Small intestine (tissue), 7 donors: Measurements from ENCODE around the gene BAZ2B. TPM values are rescaled to one million over a fixed set of nuclear protein-coding genes. Genes with fewer than 3 reads are reported as not detected.

Experiments
- DNase-seq, 2 donors: peaks; one replicate each; pipeline versions ENCODE4 v3.0.0 to v3.0.0-alpha.2; 2013
- FAIRE-seq: peaks from 2 replicates; lab custom pipeline; 2012; peaks lifted over from hg19 to GRCh38; lab: Jason Lieb, UNC
- H3K27ac ChIP-seq, 3 donors: one replicate each; pipeline ENCODE4 v1.5.1; 2013; ENCODE audit warnings: low read length in 2 of 3, mild to moderate bottlenecking in 2 of 3, control low read depth in 1 of 3, inconsistent platforms in 1 of 3, low read depth in 1 of 3, moderate library complexity in 1 of 3
- H3K27me3 ChIP-seq, 3 donors: one replicate each; pipeline ENCODE4 v1.6.1; 2013; ENCODE audit warnings: low read length in 3 of 3, inconsistent platforms in 1 of 3; ENCODE audit not compliant: control insufficient read depth in 3 of 3, insufficient read depth in 3 of 3
- H3K36me3 ChIP-seq, 3 donors: one replicate each; pipeline ENCODE4 v1.6.1; 2013; ENCODE audit warnings: low read length in 3 of 3, inconsistent platforms in 1 of 3, low read depth in 1 of 3, mild to moderate bottlenecking in 1 of 3, moderate library complexity in 1 of 3; ENCODE audit not compliant: control insufficient read depth in 3 of 3, insufficient read depth in 2 of 3
- H3K4me1 ChIP-seq, 3 donors: one replicate each; pipeline ENCODE4 v1.6.1; 2013; ENCODE audit warnings: low read length in 2 of 3, inconsistent platforms in 1 of 3, low read depth in 1 of 3, mild to moderate bottlenecking in 1 of 3, moderate library complexity in 1 of 3; ENCODE audit not compliant: control insufficient read depth in 3 of 3, insufficient read depth in 2 of 3
- H3K4me3 ChIP-seq, 3 donors: one replicate each; pipeline ENCODE4 v1.5.1; 2013; ENCODE audit warnings: low read length in 3 of 3, control low read depth in 1 of 3, inconsistent platforms in 1 of 3, low read depth in 1 of 3, mild to moderate bottlenecking in 1 of 3, moderate library complexity in 1 of 3
- H3K9me3 ChIP-seq, 2 donors: one replicate each; pipeline ENCODE4 v1.6.1; 2013; ENCODE audit warnings: low read depth in 1 of 2, low read length in 1 of 2; ENCODE audit not compliant: control insufficient read depth in 2 of 2, insufficient read depth in 1 of 2
- WGBS, 3 donors: extraction: QIAGEN DNeasy Blood & Tissue Kit; methylation state at CpG; one replicate each; pipeline ENCODE4 v1.1.7; 2013; 5-methylcytosine and 5-hydroxymethylcytosine counted together
- polyA plus RNA-seq, 4 donors: library from polyadenylated mRNA; stranded (reverse) in 3 of 4; unstranded in 1 of 4; fragments of 200-250 nt in 3 of 4; fragments of 120-200 nt in 1 of 4; gene quantifications; one replicate each; pipeline versions ENCODE4 v1.2.1 to v1.2.3, GENCODE V29; 2013
- donor health status: healthy with polysubstance abuse.
- donor health status: control.
- donor health status: control.
- donor health status: Bipolar disorder and iron deficiency.
- donor health status: healthy.

BAZ2B gene
- polyA plus RNA-seq, 4 donors: 12.2 to 53.2 (median 16.0) TPM

DNA sequence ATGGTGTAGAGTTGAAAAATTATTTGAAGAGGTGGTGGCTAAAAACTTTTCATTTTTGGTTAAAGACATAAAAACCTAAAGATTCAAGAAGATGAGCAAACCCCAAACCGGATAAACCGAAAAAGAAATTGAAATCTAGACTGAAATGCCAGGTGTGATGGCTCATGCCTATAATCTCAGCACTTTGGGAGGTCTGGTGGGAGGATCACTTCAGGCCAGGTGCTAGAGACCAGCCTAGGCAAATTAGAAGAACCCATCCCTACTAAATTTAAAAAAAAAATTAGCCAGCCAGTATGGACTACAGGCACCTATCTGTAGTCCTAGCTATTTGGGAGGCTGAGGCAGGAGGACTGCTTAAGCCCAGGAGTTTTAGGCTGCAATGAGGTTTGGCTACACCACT lies 126.9 kb downstream of the BAZ2B start:
- no peak for FAIRE-seq
- 91 to 96% (median 96%) methylated on average over 2 of the region's 2 CpGs for WGBS, 3 donors
- H3K27ac ChIP-seq: no peak overlapping the region

DNA sequence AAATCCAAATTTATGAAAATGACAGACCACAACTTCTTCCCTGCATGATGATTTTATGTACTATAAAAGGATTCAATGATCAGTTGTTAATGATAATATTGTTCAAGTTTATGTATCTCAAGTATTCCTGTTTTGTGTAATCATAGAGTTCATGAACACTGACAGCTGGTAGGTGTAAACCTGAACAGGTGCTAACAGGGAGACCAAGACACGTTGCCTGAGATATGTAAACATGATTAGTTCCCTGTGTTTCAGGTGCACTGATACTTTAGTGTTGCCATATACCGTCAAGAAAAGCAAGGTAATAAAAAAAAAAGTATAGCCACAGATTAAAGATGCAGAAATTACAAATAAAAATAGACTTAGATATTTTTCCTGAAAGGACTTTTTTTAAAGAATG lies 131.8 kb downstream of the BAZ2B start:
- H3K27ac ChIP-seq: no peak overlapping the region
- DNase-seq: peak; percentile 21 to 50
- H3K9me3 ChIP-seq: no peaks in the 10 kb centered on the region
- WGBS, 3 donors: 10 to 50% (median 28%) methylated on average over 2 of the region's 2 CpGs
- H3K36me3 ChIP-seq: peaks cover 0 to 5% (median 0%) of the 10 kb centered on the region in 3 donors
- H3K4me3 ChIP-seq: no peak overlapping the region
- H3K4me1 ChIP-seq: no peaks in the 10 kb centered on the region
- no peaks in the 10 kb centered on the region for H3K27me3 ChIP-seq
- FAIRE-seq: peak; percentile 53

More for the DNA sequence above, 126.9 kb downstream of the BAZ2B start:
- DNase-seq: no peak
- Histone ChIP-seq H3K4me1 (no peaks in the 10 kb centered on the region), H3K27me3 (no peaks in the 10 kb centered on the region), H3K36me3 (no peaks in the 10 kb centered on the region), H3K4me3 (no peak overlapping the region), H3K9me3 (no peaks in the 10 kb centered on the region)

DNA sequence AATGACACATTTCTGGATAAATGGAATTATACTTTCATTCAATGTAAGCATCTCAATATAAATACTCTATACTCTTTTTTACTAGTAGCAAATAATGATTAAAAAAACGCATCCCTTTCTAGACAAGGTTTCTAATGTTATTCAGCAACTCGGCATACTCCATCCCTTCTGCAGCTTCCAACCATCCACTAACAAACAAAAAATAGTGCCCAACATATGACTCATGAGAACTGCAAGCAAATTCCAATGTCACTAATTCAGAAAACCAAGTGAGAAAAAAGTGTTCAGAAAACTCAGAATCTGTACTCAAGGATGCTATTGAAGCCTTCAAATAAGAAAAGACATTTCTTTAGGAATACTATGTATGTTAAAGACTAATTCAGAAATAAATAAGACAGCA lies 140.0 kb downstream of the BAZ2B start:
- no peaks in the 10 kb centered on the region for H3K9me3 ChIP-seq
- H3K27ac ChIP-seq: no peak overlapping the region
- DNase-seq (no peak), FAIRE-seq (no peak)
- H3K4me3 ChIP-seq: no peak overlapping the region
- WGBS, 3 donors: 94 to 97% (median 95%) methylated on average over 2 of the region's 2 CpGs
- H3K27me3 ChIP-seq: no peaks in the 10 kb centered on the region
- peaks cover 0 to 14% (median 0%) of the 10 kb centered on the region in 3 donors for H3K36me3 ChIP-seq
- H3K4me1 ChIP-seq: no peaks in the 10 kb centered on the region

DNA sequence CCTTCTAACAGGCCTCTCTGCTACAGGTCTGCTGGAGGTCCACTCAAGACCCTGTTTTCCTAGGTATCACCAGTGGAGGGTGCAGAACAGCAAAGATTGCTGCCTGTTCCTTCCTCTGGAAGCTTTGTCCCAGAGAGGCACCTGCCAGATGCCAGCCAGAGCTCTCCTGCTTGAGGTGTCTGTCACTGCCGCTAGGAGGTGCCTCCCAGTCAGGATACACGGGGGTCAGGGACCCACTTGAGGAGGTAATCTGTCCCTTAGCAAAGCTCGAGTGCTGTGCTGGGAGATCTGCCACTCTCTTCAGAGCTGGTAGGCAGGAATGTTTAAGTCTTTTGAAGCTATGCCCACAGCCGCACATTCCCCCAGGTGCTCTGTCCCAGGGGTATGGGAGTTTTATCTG lies 140.6 kb downstream of the BAZ2B start:
- no peak overlapping the region for H3K27ac ChIP-seq
- H3K4me1 ChIP-seq: no peaks in the 10 kb centered on the region
- H3K36me3 ChIP-seq: peaks cover 0 to 16% (median 2%) of the 10 kb centered on the region in 3 donors
- FAIRE-seq: no peak
- no peaks in the 10 kb centered on the region for H3K9me3 ChIP-seq
- WGBS, 3 donors: 95 to 100% (median 96%) methylated on average over 4 of the region's 4 CpGs
- no peak for DNase-seq
- peak overlapping the region in 1 of 3 donors; percentile 14 for H3K4me3 ChIP-seq
- H3K27me3 ChIP-seq: no peaks in the 10 kb centered on the region

DNA sequence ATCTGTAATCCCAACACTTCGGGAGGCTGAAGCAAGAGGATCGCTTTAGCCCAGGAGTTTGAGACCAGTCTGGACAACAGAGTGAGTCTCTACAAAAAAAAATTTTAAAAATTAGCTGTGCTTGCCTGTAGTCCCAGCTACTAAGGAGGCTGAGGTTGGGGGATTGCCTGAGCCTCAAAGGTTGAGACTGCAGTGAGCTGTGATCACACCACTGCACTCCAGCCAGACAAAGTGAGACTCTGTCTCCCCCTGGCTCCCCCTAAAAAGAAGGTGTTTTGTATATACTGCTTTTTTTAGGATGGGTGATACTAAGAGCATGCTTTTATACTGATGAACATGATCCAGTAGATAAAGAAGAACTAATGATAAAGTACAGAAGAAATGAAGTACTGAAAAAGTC lies 145.0 kb downstream of the BAZ2B start:
- 46 to 50% (median 50%) methylated on average over 2 of the region's 2 CpGs for WGBS, 3 donors

DNA sequence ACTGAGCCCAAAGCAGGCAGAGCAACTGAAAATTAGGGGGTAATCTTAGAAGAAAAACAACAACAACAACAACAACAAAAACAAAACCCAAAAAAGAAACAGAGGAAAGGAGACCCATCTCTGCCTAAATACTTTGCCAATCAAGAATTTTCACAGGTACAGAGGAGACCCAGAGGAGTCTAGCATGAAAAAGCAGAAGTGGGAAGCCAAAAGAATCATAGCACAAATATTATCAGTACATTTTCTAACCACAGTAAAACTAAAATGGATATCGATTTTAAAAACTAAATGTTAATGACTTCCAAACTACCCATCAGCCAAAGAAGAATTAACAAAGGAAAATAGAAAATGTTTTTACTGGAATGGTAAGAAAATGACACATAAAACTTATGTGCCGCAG lies 148.1 kb downstream of the BAZ2B start:
- DNase-seq (no peak), FAIRE-seq (no peak)
- H3K4me3 ChIP-seq: no peak overlapping the region
- no peaks in the 10 kb centered on the region for H3K27me3 ChIP-seq
- H3K4me1 ChIP-seq: no peaks in the 10 kb centered on the region
- H3K36me3 ChIP-seq: peaks cover 0 to 14% (median 2%) of the 10 kb centered on the region in 3 donors
- 95 to 98% (median 97%) methylated on average over 2 of the region's 2 CpGs for WGBS, 3 donors
- H3K9me3 ChIP-seq: peaks cover 0 to 6% of the 10 kb centered on the region in 2 donors
- no peak overlapping the region for H3K27ac ChIP-seq

More for the DNA sequence above, 145.0 kb downstream of the BAZ2B start:
- no peaks in the 10 kb centered on the region for H3K4me1 ChIP-seq
- peaks cover 0 to 17% (median 2%) of the 10 kb centered on the region in 3 donors for H3K36me3 ChIP-seq
- H3K27me3 ChIP-seq: no peaks in the 10 kb centered on the region
- H3K4me3 ChIP-seq: no peak overlapping the region
- H3K27ac ChIP-seq: no peak overlapping the region
- FAIRE-seq (no peak), DNase-seq (no peak)
- peaks cover 0 to 6% of the 10 kb centered on the region in 2 donors for H3K9me3 ChIP-seq

DNA sequence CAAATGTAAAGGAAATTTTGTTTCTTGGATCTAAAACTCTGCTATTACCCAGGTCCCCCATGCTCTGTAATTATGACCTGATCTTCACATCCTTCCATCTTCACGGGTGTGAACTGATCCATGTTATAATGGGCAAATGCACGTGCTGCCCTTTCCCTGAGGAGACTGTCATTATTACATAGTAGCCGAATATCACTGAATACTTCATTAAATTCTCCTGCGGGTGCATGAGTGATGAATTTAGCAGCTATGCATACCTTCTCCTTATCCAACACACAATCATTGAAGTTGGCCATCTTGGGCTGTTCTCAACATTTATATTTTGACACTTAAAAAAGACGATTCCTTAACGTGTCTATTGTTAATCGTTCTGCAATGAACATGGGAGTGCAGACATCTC lies 153.4 kb downstream of the BAZ2B start:
- H3K4me3 ChIP-seq: no peak overlapping the region
- no peaks in the 10 kb centered on the region for H3K4me1 ChIP-seq
- DNase-seq (no peak), FAIRE-seq (no peak)
- H3K9me3 ChIP-seq: peaks cover 0 to 2% of the 10 kb centered on the region in 2 donors
- no peak overlapping the region for H3K27ac ChIP-seq
- 96 to 98% (median 97%) methylated on average over 7 of the region's 7 CpGs for WGBS, 3 donors
- H3K36me3 ChIP-seq: peaks cover 0 to 4% (median 0%) of the 10 kb centered on the region in 3 donors
- H3K27me3 ChIP-seq: no peaks in the 10 kb centered on the region

DNA sequence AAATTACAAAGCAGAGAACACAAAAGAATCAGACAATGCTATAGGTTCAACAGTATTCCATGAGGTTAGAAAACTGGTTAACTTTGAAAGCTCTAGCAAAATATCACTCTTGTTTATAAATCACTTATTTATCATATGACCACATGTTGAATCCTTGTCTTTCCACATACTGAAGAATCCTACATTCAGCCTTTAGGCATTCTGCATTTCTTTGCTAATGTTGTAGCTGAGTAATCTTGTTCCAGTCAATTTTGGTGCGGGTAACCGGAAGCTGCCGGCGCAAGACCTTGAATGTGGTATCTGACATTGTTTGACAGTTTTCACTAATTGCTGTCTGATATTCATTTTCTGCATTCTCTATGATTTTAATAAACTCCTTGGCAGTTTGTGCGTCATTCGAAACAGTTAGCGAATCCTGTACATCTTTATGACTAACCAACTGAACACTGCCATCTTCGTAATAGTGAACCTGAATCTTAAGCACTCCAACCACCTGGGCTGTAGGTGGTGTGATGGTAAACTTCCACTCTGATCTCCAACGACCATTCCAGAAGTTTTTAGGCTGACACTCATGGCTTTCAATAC lies 154.1 kb downstream of the BAZ2B start:
- Histone ChIP-seq H3K27ac (no peak overlapping the region), H3K4me1 (no peaks in the 10 kb centered on the region), H3K36me3 (peaks cover 0 to 4% (median 0%) of the 10 kb centered on the region in 3 donors), H3K4me3 (no peak overlapping the region), H3K27me3 (no peaks in the 10 kb centered on the region), H3K9me3 (no peaks in the 10 kb centered on the region)
- DNase-seq: no peak
- peak; percentile 33 for FAIRE-seq
- 88 to 95% (median 93%) methylated on average over 9 of the region's 9 CpGs for WGBS, 3 donors

DNA sequence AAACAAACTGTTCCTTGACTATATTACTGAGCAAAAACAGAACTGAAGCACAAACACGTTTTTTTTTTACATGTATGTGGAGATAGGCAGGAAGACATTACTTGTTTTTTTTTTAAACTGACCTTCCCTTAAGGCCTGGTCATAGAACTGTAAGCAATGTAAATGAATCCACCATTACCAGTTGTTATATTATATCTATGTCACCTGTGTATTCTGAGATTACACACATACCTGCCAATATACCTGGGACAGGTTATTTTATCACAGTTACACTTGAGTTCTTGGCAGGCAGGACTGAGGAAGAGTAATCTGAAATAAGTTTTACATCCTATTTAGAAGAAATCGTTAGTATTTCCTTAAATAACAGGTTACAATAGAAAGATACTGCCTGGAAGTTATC lies 155.3 kb downstream of the BAZ2B start:
- Histone ChIP-seq H3K4me3 (no peak overlapping the region), H3K36me3 (peaks cover 0 to 2% (median 0%) of the 10 kb centered on the region in 3 donors), H3K4me1 (no peaks in the 10 kb centered on the region), H3K9me3 (no peaks in the 10 kb centered on the region), H3K27ac (no peak overlapping the region), H3K27me3 (no peaks in the 10 kb centered on the region)
- DNase-seq: no peak
- WGBS, 3 donors: 25 to 45% (median 43%) methylated on average over 2 of the region's 2 CpGs
- FAIRE-seq: peak; percentile 53
